ENCODE measurements around the gene SLC25A21. TPM values are rescaled to one million over a fixed set of nuclear protein-coding genes. Genes with fewer than 3 reads are reported as not detected.
"Not testable (repeated sequence)": the region's sequence is repeated elsewhere in the genome, so short reads cannot be mapped to it uniquely, and the experiment has no call there.

SLC25A21 gene
- total and polyA plus RNA-seq, 8 donors, result 0.40 to 5.4 (median 1.3) TPM; not detected in 2

DNA sequence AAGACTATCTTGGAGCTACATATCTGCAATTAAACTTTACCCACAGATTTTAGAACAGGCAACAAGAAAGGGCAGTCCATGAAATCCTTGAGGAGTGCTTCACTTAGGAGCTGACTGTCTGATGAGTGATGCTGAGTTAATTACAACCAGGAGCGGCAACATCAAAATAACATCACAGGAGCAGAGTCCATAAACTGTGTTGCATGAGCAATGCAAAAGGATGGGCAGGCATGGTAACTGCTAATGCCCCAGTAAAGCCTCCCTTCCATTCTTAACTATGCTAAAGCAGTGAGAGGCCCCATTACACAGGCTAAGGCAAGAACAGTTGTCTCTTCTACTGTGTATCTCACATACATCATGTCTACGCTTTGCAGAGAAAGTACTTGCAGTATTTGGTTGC lies 354.2 kb downstream of the SLC25A21 start:
- no peak for DNase-seq
- Histone ChIP-seq H3K36me3 (no peaks in the 10 kb centered on the region), H3K9me3 (no peaks in the 10 kb centered on the region), H3K27ac (no peak overlapping the region), H3K27me3 (no peaks in the 10 kb centered on the region), H3K4me3 (no peak overlapping the region), H3K4me1 (no peaks in the 10 kb centered on the region)
- intact Hi-C loops (cut with DNase I; ENCODE audit: low total_unique reads), result no loop called here
- TF ChIP-seq POLR2A (IDR thresholded peaks at IDR 0.05), result no peak
- no peak for TF ChIP-seq EP300 (IDR thresholded peaks at IDR 0.05)
- no peak for TF ChIP-seq POLR2AphosphoS5 (IDR thresholded peaks at IDR 0.05)
- TF ChIP-seq, protein P1, sequence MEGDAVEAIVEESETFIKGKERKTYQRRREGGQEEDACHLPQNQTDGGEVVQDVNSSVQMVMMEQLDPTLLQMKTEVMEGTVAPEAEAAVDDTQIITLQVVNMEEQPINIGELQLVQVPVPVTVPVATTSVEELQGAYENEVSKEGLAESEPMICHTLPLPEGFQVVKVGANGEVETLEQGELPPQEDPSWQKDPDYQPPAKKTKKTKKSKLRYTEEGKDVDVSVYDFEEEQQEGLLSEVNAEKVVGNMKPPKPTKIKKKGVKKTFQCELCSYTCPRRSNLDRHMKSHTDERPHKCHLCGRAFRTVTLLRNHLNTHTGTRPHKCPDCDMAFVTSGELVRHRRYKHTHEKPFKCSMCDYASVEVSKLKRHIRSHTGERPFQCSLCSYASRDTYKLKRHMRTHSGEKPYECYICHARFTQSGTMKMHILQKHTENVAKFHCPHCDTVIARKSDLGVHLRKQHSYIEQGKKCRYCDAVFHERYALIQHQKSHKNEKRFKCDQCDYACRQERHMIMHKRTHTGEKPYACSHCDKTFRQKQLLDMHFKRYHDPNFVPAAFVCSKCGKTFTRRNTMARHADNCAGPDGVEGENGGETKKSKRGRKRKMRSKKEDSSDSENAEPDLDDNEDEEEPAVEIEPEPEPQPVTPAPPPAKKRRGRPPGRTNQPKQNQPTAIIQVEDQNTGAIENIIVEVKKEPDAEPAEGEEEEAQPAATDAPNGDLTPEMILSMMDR (IDR thresholded peaks at IDR 0.05), result no peak
- WGBS, 5 donors, result 45 to 97% (median 65%) methylated on average over 2 of the region's 2 CpGs

DNA sequence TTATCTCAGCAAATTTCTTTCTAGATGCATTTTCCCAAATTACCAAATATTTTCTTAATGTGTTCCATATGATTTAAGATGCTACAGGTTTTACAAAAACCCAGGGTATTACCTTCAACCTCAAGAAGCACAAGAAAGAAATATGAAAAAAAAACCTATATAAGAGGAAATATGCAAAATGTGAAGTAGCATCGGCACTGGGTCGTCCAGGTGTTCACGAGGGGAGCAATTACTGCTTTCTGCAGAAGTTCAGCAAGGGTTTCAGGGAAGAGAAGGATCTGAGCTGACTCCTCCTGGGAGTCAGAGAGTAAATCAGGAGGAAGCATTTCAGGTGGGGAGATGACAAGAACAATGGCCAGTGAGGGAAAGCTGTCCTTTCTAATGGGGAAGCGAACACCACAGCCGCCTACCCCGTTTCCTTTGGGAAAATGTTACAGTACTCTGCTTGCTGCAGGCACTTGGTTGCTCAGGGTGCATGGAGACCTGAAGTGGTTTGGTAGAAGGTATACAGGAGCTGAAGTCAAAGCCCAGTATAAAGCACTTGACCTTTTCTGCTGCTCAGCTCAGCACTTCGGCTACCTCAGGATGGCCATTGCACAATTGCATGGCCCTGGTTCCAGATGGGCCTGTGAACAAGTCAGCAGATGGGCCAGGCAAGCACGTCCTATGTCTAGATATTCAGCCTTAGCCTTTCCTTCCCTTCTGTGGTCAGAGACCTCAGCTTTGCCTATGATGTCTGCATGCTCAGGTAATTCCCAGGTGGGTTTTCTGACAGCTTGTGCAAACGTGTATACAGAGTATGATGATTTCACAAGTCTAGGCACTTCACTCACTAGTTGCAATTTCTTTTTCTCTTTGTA lies 355.1 kb downstream of the SLC25A21 start:
- TF ChIP-seq EP300 (IDR thresholded peaks at IDR 0.05) (no peak), POLR2AphosphoS5 (IDR thresholded peaks at IDR 0.05) (no peak), POLR2A (IDR thresholded peaks at IDR 0.05) (no peak)
- TF ChIP-seq, protein P1 (IDR thresholded peaks at IDR 0.05), result no peak
- Histone ChIP-seq H3K36me3 (no peaks in the 10 kb centered on the region), H3K4me3 (no peak overlapping the region), H3K4me1 (no peaks in the 10 kb centered on the region), H3K9me3 (no peaks in the 10 kb centered on the region), H3K27ac (no peak overlapping the region), H3K27me3 (no peaks in the 10 kb centered on the region)
- no peak for DNase-seq
- intact Hi-C loops (cut with DNase I; ENCODE audit: low total_unique reads), result no loop called here
- WGBS, 5 donors, result 88 to 91% (median 90%) methylated on average over 8 to 9 of the region's 9 CpGs

DNA sequence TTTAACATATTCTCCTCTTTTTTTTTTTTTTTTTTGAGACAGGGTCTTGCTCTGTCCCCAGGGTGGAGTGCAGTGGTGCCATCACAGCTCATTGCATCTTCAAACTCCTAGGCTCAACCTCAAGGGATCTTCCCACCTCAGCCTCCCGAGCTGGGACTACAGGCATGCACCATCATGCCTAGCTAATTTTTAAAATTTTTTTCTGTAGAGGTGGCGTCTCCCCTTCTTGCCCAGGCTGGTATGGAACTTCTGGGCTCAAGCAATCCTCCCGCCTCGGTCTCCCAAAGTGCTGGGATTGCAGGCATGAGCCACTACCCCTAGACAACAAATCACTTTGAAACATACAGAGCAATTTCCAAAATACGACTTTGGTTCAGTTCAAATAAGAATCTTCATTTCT lies 355.9 kb downstream of the SLC25A21 start:
- no peaks in the 10 kb centered on the region for H3K9me3 ChIP-seq
- intact Hi-C loops (cut with DNase I; ENCODE audit: low total_unique reads), result no loop called here
- no peaks in the 10 kb centered on the region for H3K4me1 ChIP-seq
- H3K27ac ChIP-seq, result no peak overlapping the region
- H3K36me3 ChIP-seq, result no peaks in the 10 kb centered on the region
- 84 to 92% (median 88%) methylated on average over 5 of the region's 5 CpGs for WGBS, 5 donors
- no peak overlapping the region for H3K4me3 ChIP-seq
- no peak for DNase-seq
- H3K27me3 ChIP-seq, result no peaks in the 10 kb centered on the region
- TF ChIP-seq EP300 (IDR thresholded peaks at IDR 0.05) (no peak), POLR2A (IDR thresholded peaks at IDR 0.05) (no peak), POLR2AphosphoS5 (IDR thresholded peaks at IDR 0.05) (no peak)
- TF ChIP-seq, protein P1 (IDR thresholded peaks at IDR 0.05), result no peak

GRCh38 chr14:36814783-36815182 lies 357.6 kb downstream of the SLC25A21 start:
- H3K36me3 ChIP-seq; H3K27ac ChIP-seq; H3K27me3 ChIP-seq; H3K4me1 ChIP-seq; DNase-seq; intact Hi-C loops (cut with DNase I; ENCODE audit: low total_unique reads); H3K9me3 ChIP-seq; H3K4me3 ChIP-seq: not testable (repeated sequence)
- 89 to 93% (median 91%) methylated on average over 5 of the region's 5 CpGs for WGBS, 5 donors

GRCh38 chr14:36810209-36810608 lies 362.2 kb downstream of the SLC25A21 start:
- Histone ChIP-seq H3K36me3 (no peaks in the 10 kb centered on the region), H3K9me3 (no peaks in the 10 kb centered on the region), H3K27me3 (no peaks in the 10 kb centered on the region), H3K27ac (no peak overlapping the region), H3K4me3 (no peak overlapping the region), H3K4me1 (no peaks in the 10 kb centered on the region)
- intact Hi-C loops (cut with DNase I; ENCODE audit: low total_unique reads), result no loop called here
- 66 to 82% (median 77%) methylated on average over 2 of the region's 2 CpGs for WGBS, 5 donors
- TF ChIP-seq POLR2A (IDR thresholded peaks at IDR 0.05), result no peak
- TF ChIP-seq POLR2AphosphoS5 (IDR thresholded peaks at IDR 0.05), result no peak
- TF ChIP-seq EP300 (IDR thresholded peaks at IDR 0.05), result no peak
- TF ChIP-seq, protein P1 (IDR thresholded peaks at IDR 0.05), result no peak
- DNase-seq, result no peak

Data from stomach (tissue), 9 donors.